WTC11 (cell line): ENCODE results near the gene MYH9.

ENCODE experiments used
- ATF1 ChIP-seq: sonication (generic); formaldehyde crosslinking; IDR thresholded peaks from 2 replicates; pipeline ENCODE4 v1.8.1; 2023; ENCODE audit warnings: mild to moderate bottlenecking, moderate library complexity, missing genetic modification reagents
- NFE2L1 ChIP-seq: sonication (generic); formaldehyde crosslinking; IDR thresholded peaks from 2 replicates; pipeline ENCODE4 v1.8.1; 2023; ENCODE audit warnings: missing genetic modification reagents
- ZNF232 ChIP-seq: sonication (generic); formaldehyde crosslinking; IDR thresholded peaks from 2 replicates; pipeline ENCODE4 v1.8.0; 2022; ENCODE audit warnings: mild to moderate bottlenecking, missing genetic modification reagents
- TF ChIP-seq, protein P1 (sequence below): fragments of 200-600 bp; IDR thresholded peaks from 2 replicates; pipeline ENCODE4 v1.8.0; 2022; ENCODE audit warnings: antibody characterized with exemption
- TF ChIP-seq, protein P2 (sequence below): sonication (generic); formaldehyde crosslinking; IDR thresholded peaks from 2 replicates; pipeline ENCODE4 v1.8.1; 2022; ENCODE audit warnings: mild to moderate bottlenecking, moderate library complexity, missing genetic modification reagents
- TF ChIP-seq, protein P3 (sequence below): sonication (generic); formaldehyde crosslinking; IDR thresholded peaks from 2 replicates; pipeline ENCODE4 v1.8.1; 2022; ENCODE audit warnings: low read depth, mild to moderate bottlenecking, moderate library complexity, missing genetic modification reagents, borderline replicate concordance

DNA sequence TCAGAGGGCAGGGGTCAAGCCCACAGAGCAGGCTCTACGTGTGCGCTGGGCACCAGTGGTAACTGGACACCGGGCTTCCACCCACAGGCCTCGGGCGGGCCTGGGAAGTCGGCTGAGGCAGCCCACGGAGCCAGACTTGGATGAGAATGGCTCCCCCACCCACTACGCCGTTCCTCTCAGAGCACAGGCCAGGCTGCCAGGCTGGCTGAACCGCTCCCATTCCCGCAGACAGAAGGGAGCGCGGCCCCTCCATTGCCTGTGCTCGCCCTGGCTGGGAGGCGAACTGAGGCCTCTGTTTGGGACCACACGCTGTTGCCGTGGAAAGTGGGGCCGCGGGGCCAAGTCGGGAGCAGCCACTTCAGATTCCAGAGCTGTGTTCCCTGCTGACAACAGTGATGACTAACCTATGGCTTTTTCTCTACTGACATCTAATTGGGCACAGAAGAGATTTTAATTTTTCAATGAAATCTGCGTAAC is 63.9 kb downstream of the MYH9 start:
- TF ChIP-seq, protein P1, sequence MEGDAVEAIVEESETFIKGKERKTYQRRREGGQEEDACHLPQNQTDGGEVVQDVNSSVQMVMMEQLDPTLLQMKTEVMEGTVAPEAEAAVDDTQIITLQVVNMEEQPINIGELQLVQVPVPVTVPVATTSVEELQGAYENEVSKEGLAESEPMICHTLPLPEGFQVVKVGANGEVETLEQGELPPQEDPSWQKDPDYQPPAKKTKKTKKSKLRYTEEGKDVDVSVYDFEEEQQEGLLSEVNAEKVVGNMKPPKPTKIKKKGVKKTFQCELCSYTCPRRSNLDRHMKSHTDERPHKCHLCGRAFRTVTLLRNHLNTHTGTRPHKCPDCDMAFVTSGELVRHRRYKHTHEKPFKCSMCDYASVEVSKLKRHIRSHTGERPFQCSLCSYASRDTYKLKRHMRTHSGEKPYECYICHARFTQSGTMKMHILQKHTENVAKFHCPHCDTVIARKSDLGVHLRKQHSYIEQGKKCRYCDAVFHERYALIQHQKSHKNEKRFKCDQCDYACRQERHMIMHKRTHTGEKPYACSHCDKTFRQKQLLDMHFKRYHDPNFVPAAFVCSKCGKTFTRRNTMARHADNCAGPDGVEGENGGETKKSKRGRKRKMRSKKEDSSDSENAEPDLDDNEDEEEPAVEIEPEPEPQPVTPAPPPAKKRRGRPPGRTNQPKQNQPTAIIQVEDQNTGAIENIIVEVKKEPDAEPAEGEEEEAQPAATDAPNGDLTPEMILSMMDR, result no peak
- TF ChIP-seq ZNF232 (CRISPR knock-in tag) (no peak), ATF1 (CRISPR knock-in tag) (no peak), NFE2L1 (CRISPR knock-in tag) (no peak)
- TF ChIP-seq, protein P2, sequence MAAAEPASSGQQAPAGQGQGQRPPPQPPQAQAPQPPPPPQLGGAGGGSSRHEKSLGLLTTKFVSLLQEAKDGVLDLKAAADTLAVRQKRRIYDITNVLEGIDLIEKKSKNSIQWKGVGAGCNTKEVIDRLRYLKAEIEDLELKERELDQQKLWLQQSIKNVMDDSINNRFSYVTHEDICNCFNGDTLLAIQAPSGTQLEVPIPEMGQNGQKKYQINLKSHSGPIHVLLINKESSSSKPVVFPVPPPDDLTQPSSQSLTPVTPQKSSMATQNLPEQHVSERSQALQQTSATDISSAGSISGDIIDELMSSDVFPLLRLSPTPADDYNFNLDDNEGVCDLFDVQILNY (CRISPR knock-in tag), result no peak
- TF ChIP-seq, protein P3, sequence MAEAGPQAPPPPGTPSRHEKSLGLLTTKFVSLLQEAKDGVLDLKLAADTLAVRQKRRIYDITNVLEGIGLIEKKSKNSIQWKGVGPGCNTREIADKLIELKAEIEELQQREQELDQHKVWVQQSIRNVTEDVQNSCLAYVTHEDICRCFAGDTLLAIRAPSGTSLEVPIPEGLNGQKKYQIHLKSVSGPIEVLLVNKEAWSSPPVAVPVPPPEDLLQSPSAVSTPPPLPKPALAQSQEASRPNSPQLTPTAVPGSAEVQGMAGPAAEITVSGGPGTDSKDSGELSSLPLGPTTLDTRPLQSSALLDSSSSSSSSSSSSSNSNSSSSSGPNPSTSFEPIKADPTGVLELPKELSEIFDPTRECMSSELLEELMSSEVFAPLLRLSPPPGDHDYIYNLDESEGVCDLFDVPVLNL (CRISPR knock-in tag), result no peak
